OCI-LY7 (cell line): ENCODE measurements around the gene CHRM5.

Experiments
- CTCF ChIP-seq: fragments of 200-600 bp; sonication (generic); conservative IDR thresholded peaks from 2 replicates; pipeline ENCODE4 v1.5.1; 2014; ENCODE audit warnings: mild to moderate bottlenecking, antibody characterized with exemption, low read length, moderate library complexity, mixed read lengths
- EZH2phosphoT487 ChIP-seq: fragments of 200-600 bp; sonication (generic); IDR thresholded peaks from 2 replicates; pipeline ENCODE4 v1.6.1; 2018; ENCODE audit warnings: low read depth, borderline replicate concordance, mild to moderate bottlenecking, mixed run types, antibody characterized with exemption, low read length, moderate library complexity, mixed read lengths

- TF ChIP-seq CTCF (no peak), EZH2phosphoT487 (no peak)
Observed at GRCh38 chr15:34107315-34107714, 139.0 kb downstream of the CHRM5 start.
